ENCODE measurements around the gene GNG13. TPM values are rescaled to one million over a fixed set of nuclear protein-coding genes. Genes with fewer than 3 reads are reported as not detected.

The GNG13 gene
- total and polyA plus RNA-seq, 7 donors = not detected

- ATAC-seq (no peak), DNase-seq (no peak)
- Histone ChIP-seq H3K27ac (no peak overlapping the region), H3K4me3 (no peak overlapping the region), H3K36me3 (ENCODE audit: insufficient read depth in 1 of 2, low read depth in 1 of 2) (no peaks in the 10 kb centered on the region), H3K27me3 (ENCODE audit: insufficient read depth in 3 of 3, low read length in 2 of 3) (peaks cover 0 to 56% (median 9%) of the 10 kb centered on the region in 3 donors), H3K9me3 (no peaks in the 10 kb centered on the region), H3K4me1 (peaks cover 7% of the 10 kb centered on the region)
- TF ChIP-seq CTCF (IDR thresholded peaks at IDR 0.05) = no peak
- WGBS, 3 donors = 61 to 67% (median 61%) methylated on average over 22 to 36 of the region's 36 CpGs
- intact Hi-C loops (cut with DNase I) = loop anchor here in 1 of 2 donors (10.0 kb wide), 1 partner anchor 208 kb away; no protein-coding TSS in a partner anchor
Measured at GRCh38 chr16:782766-783403, 17.6 kb downstream of the GNG13 start.

DNA sequence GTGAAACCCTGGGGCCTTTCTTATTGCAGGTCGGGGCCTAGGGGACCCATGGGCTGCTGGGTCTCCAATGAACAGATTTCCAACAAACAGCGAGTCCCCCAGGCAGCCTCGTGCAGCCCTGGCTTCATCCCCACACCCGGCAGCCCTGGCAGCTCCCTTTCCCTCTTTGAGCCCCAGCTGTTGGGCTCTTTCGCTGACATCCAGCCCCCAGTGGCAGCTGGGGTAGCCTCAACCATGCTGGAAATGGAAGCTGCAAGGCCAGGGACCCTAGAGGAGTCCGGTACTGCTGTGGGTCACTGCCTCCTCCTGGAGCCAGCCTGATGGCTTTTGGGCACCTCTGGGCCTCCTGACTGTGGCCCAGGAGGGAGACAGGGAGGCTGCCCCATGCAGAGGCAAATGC is 18.3 kb downstream of the GNG13 start:
- peaks cover 0 to 61% (median 10%) of the 10 kb centered on the region in 3 donors for H3K27me3 ChIP-seq (ENCODE audit: insufficient read depth in 3 of 3, low read length in 2 of 3)
- WGBS, 3 donors = 17 to 31% (median 24%) methylated on average over 6 of the region's 6 CpGs
- intact Hi-C loops (cut with DNase I) = loop anchor here in 1 of 2 donors (10.0 kb wide), 1 partner anchor 207 kb away; no protein-coding TSS in a partner anchor
- peaks cover 3% of the 10 kb centered on the region for H3K4me1 ChIP-seq
- no peak for DNase-seq
- no peak for TF ChIP-seq CTCF (IDR thresholded peaks at IDR 0.05)
- H3K4me3 ChIP-seq = no peak overlapping the region
- no peak for ATAC-seq
- H3K36me3 ChIP-seq (ENCODE audit: insufficient read depth in 1 of 2, low read depth in 1 of 2) = no peaks in the 10 kb centered on the region
- no peaks in the 10 kb centered on the region for H3K9me3 ChIP-seq
- H3K27ac ChIP-seq = no peak overlapping the region

DNA sequence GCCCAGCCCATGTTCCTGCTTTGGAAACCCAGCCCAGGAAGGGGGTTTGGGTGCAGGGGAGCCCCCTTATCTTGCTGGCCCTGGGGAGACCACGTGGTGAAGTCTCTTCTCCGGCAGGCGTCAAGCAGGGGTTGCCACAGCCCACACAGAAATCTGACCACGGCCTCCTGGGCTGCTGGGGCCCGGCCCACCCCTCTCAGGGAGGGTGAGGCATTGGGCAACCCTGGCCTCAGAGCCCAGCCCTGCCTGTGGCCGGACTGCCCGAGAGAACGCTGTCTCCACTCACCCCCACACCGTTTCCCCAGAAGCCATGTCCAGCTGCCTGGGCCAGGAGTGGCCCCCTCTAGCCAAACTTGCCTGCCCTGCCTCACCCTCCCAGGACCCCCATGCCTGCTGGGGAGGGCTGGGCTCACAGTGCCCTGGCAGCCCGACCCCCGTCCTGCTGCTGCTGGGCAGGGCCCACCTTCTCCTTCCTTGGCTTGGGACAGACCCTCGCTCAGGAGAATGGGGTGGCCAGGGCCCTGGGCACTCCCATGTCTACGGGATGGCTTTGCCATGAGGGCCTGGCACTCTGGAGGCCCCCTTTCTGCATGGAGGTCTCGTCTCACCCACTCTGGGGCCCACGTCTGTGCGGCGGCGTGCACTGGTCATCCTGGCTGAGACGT is 19.1 kb downstream of the GNG13 start:
- ATAC-seq = no peak
- Histone ChIP-seq H3K36me3 (ENCODE audit: insufficient read depth in 1 of 2, low read depth in 1 of 2) (no peaks in the 10 kb centered on the region), H3K4me3 (no peak overlapping the region), H3K27ac (no peak overlapping the region), H3K4me1 (no peaks in the 10 kb centered on the region), H3K9me3 (no peaks in the 10 kb centered on the region), H3K27me3 (ENCODE audit: insufficient read depth in 3 of 3, low read length in 2 of 3) (peaks cover 0 to 66% (median 10%) of the 10 kb centered on the region in 3 donors)
- DNase-seq = no peak
- intact Hi-C loops (cut with DNase I) = loop anchor here in 1 of 2 donors (10.0 kb wide), 1 partner anchor 207 kb away; no protein-coding TSS in a partner anchor
- 69 to 81% (median 78%) methylated on average over 18 to 19 of the region's 19 CpGs for WGBS, 3 donors
- TF ChIP-seq CTCF (IDR thresholded peaks at IDR 0.05) = no peak

DNA sequence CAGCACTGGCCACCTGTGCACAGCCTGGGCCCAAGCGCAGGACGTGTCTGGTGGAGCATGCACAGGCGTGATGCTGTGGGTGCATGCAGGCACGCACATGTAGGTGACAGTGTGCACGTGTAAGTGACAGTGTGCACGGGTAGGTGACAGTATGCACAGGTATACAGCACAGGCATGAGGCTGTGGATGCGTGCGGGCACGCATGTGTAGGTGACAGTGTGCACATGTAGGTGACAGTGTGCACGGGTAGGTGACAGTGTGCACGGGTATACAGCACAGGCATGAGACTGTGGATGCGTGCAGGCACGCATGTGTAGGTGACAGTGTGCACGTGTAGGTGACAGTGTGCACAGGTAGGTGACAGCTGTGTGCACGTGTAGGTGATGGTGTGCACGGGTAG is 20.2 kb downstream of the GNG13 start:
- Histone ChIP-seq H3K9me3 (no peaks in the 10 kb centered on the region), H3K27me3 (ENCODE audit: insufficient read depth in 3 of 3, low read length in 2 of 3) (peaks cover 0 to 73% (median 10%) of the 10 kb centered on the region in 3 donors), H3K4me3 (no peak overlapping the region), H3K36me3 (ENCODE audit: insufficient read depth in 1 of 2, low read depth in 1 of 2) (no peaks in the 10 kb centered on the region), H3K27ac (no peak overlapping the region), H3K4me1 (no peaks in the 10 kb centered on the region)
- no peak for TF ChIP-seq CTCF (IDR thresholded peaks at IDR 0.05)
- intact Hi-C loops (cut with DNase I) = loop anchor here in 1 of 2 donors (10.0 kb wide), 1 partner anchor 205 kb away; no protein-coding TSS in a partner anchor
- DNase-seq = no peak
- 87 to 90% (median 87%) methylated on average over 16 of the region's 16 CpGs for WGBS, 3 donors
- no peak for ATAC-seq

All from psoas muscle (tissue), 8 donors.